WTC11 (cell line): ENCODE data around the gene TPBG.

Source experiments
- CTCF ChIP-seq: fragments of 200-600 bp; IDR thresholded peaks from 2 replicates; pipeline ENCODE4 v1.8.0; 2022; ENCODE audit warnings: antibody characterized with exemption
- GABPB1 ChIP-seq: sonication (generic); formaldehyde crosslinking; IDR thresholded peaks from 2 replicates; pipeline ENCODE4 v1.8.1; 2023; ENCODE audit warnings: mild to moderate bottlenecking, missing genetic modification reagents
- MAX ChIP-seq: sonication (generic); formaldehyde crosslinking; IDR thresholded peaks from 2 replicates; pipeline ENCODE4 v1.8.0; 2022; ENCODE audit warnings: mild to moderate bottlenecking, missing genetic modification reagents
- ZBTB21 ChIP-seq: sonication (generic); formaldehyde crosslinking; IDR thresholded peaks from 2 replicates; pipeline ENCODE4 v1.8.1; 2023; ENCODE audit warnings: mild to moderate bottlenecking, missing genetic modification reagents, borderline replicate concordance
- ZNF416 ChIP-seq: fragments of 250-450 bp; sonication (Bioruptor Pico); IDR thresholded peaks from 2 replicates; pipeline ENCODE4 v1.9.0; 2021; ENCODE audit warnings: mild to moderate bottlenecking, inconsistent platforms
- TF ChIP-seq, protein P1 (sequence below): sonication (generic); formaldehyde crosslinking; IDR thresholded peaks from 2 replicates; pipeline ENCODE4 v1.8.1; 2023; ENCODE audit warnings: mild to moderate bottlenecking, missing genetic modification reagents, moderate library complexity
- TF ChIP-seq, protein P2 (sequence below): sonication (generic); formaldehyde crosslinking; IDR thresholded peaks from 2 replicates; pipeline ENCODE4 v1.8.1; 2022; ENCODE audit warnings: low read depth, mild to moderate bottlenecking, moderate library complexity, missing genetic modification reagents, borderline replicate concordance
- TF ChIP-seq, protein P3 (sequence below): sonication (generic); formaldehyde crosslinking; IDR thresholded peaks from 2 replicates; pipeline ENCODE4 v1.8.1; 2023; ENCODE audit warnings: mild to moderate bottlenecking, missing genetic modification reagents, moderate library complexity
- TF ChIP-seq, protein P4 (sequence below): sonication (generic); formaldehyde crosslinking; conservative IDR thresholded peaks from 2 replicates; pipeline ENCODE4 v1.8.1; 2023; ENCODE audit warnings: mild to moderate bottlenecking, low read depth, missing genetic modification reagents, moderate library complexity

DNA sequence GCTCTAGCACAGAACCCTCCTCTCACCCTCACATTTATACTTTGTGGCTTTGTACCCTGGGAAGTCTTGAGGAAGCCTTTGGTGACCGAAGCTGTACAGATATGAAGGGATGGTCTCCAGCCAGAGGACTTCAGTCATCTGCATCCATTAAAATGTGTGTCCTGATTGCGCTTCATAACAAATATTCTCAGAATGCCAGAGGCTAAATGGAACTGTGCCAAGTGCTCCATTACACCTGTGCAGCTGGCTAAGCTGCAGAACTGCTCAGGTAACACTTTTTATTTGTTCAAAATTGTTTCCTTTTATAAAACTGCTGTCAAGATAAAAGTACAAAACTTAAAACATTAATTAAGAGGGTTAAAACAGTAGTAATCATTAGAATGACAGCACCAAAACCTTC, 22.3 kb downstream of the TPBG start:
- TF ChIP-seq, protein P1, sequence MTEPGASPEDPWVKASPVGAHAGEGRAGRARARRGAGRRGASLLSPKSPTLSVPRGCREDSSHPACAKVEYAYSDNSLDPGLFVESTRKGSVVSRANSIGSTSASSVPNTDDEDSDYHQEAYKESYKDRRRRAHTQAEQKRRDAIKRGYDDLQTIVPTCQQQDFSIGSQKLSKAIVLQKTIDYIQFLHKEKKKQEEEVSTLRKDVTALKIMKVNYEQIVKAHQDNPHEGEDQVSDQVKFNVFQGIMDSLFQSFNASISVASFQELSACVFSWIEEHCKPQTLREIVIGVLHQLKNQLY, result no peak
- TF ChIP-seq CTCF (no peak), ZNF416 (no peak), MAX (CRISPR knock-in tag) (no peak), ZBTB21 (CRISPR knock-in tag) (no peak), GABPB1 (CRISPR knock-in tag) (no peak)
- TF ChIP-seq, protein P2, sequence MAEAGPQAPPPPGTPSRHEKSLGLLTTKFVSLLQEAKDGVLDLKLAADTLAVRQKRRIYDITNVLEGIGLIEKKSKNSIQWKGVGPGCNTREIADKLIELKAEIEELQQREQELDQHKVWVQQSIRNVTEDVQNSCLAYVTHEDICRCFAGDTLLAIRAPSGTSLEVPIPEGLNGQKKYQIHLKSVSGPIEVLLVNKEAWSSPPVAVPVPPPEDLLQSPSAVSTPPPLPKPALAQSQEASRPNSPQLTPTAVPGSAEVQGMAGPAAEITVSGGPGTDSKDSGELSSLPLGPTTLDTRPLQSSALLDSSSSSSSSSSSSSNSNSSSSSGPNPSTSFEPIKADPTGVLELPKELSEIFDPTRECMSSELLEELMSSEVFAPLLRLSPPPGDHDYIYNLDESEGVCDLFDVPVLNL (CRISPR knock-in tag), result no peak
- TF ChIP-seq, protein P3, sequence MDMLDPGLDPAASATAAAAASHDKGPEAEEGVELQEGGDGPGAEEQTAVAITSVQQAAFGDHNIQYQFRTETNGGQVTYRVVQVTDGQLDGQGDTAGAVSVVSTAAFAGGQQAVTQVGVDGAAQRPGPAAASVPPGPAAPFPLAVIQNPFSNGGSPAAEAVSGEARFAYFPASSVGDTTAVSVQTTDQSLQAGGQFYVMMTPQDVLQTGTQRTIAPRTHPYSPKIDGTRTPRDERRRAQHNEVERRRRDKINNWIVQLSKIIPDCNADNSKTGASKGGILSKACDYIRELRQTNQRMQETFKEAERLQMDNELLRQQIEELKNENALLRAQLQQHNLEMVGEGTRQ (CRISPR knock-in tag), result no peak
- TF ChIP-seq, protein P4, sequence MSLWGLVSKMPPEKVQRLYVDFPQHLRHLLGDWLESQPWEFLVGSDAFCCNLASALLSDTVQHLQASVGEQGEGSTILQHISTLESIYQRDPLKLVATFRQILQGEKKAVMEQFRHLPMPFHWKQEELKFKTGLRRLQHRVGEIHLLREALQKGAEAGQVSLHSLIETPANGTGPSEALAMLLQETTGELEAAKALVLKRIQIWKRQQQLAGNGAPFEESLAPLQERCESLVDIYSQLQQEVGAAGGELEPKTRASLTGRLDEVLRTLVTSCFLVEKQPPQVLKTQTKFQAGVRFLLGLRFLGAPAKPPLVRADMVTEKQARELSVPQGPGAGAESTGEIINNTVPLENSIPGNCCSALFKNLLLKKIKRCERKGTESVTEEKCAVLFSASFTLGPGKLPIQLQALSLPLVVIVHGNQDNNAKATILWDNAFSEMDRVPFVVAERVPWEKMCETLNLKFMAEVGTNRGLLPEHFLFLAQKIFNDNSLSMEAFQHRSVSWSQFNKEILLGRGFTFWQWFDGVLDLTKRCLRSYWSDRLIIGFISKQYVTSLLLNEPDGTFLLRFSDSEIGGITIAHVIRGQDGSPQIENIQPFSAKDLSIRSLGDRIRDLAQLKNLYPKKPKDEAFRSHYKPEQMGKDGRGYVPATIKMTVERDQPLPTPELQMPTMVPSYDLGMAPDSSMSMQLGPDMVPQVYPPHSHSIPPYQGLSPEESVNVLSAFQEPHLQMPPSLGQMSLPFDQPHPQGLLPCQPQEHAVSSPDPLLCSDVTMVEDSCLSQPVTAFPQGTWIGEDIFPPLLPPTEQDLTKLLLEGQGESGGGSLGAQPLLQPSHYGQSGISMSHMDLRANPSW (CRISPR knock-in tag), result no peak
